ENCODE data around the gene PLPP2.

PLPP2 gene

GRCh38 chr19:313988-314815 lies 23.0 kb upstream of the PLPP2 start:
- DNase-seq = no peak

- no peak for DNase-seq
Observed at GRCh38 chr19:313169-313987, 22.2 kb upstream of the PLPP2 start.

- DNase-seq = no peak
Observed at GRCh38 chr19:311813-312261, 20.6 kb upstream of the PLPP2 start.

GRCh38 chr19:310781-311496 lies 19.7 kb upstream of the PLPP2 start:
- DNase-seq = no peak

- no peak for DNase-seq
Observed at GRCh38 chr19:310141-310651, 19.0 kb upstream of the PLPP2 start.

GRCh38 chr19:309206-309565 lies 18.0 kb upstream of the PLPP2 start:
- no peak for DNase-seq

- no peak for DNase-seq
Observed at GRCh38 chr19:308471-309205, 17.4 kb upstream of the PLPP2 start.

- no peak for DNase-seq
Observed at GRCh38 chr19:307793-308420, 16.7 kb upstream of the PLPP2 start.

GRCh38 chr19:307111-307531 lies 15.9 kb upstream of the PLPP2 start:
- DNase-seq = no peak

- DNase-seq = no peak
Observed at GRCh38 chr19:306151-306900, 15.1 kb upstream of the PLPP2 start.

- DNase-seq = no peak
Observed at GRCh38 chr19:305240-306150, 14.3 kb upstream of the PLPP2 start.

- DNase-seq = no peak
Observed at GRCh38 chr19:296476-297225, 5.4 kb upstream of the PLPP2 start.

- no peak for DNase-seq
Observed at GRCh38 chr19:295687-296370, 4.6 kb upstream of the PLPP2 start.

GRCh38 chr19:294946-295686 lies 3.9 kb upstream of the PLPP2 start:
- no peak for DNase-seq

GRCh38 chr19:294341-294945 lies 3.2 kb upstream of the PLPP2 start:
- no peak for DNase-seq

GRCh38 chr19:293436-294110 lies 2.4 kb upstream of the PLPP2 start:
- no peak for DNase-seq

- no peak for DNase-seq
Observed at GRCh38 chr19:292951-293350, 1.7 kb upstream of the PLPP2 start.

All from NCI-H1436 treated with DMSO at 0.1 percent for 48 hours (cell line).